ENCODE results near the gene ANKRD33B. TPM values are rescaled to one million over a fixed set of nuclear protein-coding genes. Genes with fewer than 3 reads are reported as not detected.

Gene ANKRD33B
- total RNA-seq, 1 donor from 2014 or later, result 0.84 TPM

DNA sequence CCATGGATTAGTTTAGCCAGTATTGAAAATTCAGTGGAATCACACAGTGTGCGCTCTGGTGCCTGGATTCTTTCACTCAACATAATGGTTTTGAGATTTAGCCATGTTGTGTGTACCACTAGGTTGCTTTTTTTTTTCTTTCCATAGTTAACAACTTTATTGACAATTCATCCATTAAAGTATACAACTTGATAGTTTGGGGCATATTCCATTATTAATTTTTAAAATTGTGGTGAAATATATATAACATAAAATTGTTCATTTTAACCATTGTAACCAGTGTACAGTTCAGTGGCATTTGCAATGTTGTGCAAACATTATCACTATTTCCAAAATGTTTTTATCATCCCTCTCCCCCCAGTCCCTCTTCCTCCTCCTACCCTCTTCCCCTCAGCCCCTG lies 35.2 kb downstream of the ANKRD33B start:
- no peaks in the 10 kb centered on the region for H3K36me3 Mint-ChIP-seq (ENCODE audit: low read depth)
- H3K27ac Mint-ChIP-seq (ENCODE audit: unreplicated experiment), result no peak overlapping the region
- H3K4me1 Mint-ChIP-seq, result no peaks in the 10 kb centered on the region
- peaks cover 68% of the 10 kb centered on the region for H3K27me3 Mint-ChIP-seq (ENCODE audit: low read depth)
- H3K9me3 Mint-ChIP-seq, result peaks cover 2% of the 10 kb centered on the region
- no peak for DNase-seq (ENCODE audit: low read depth, low spot score)
- TF ChIP-seq, protein P1, sequence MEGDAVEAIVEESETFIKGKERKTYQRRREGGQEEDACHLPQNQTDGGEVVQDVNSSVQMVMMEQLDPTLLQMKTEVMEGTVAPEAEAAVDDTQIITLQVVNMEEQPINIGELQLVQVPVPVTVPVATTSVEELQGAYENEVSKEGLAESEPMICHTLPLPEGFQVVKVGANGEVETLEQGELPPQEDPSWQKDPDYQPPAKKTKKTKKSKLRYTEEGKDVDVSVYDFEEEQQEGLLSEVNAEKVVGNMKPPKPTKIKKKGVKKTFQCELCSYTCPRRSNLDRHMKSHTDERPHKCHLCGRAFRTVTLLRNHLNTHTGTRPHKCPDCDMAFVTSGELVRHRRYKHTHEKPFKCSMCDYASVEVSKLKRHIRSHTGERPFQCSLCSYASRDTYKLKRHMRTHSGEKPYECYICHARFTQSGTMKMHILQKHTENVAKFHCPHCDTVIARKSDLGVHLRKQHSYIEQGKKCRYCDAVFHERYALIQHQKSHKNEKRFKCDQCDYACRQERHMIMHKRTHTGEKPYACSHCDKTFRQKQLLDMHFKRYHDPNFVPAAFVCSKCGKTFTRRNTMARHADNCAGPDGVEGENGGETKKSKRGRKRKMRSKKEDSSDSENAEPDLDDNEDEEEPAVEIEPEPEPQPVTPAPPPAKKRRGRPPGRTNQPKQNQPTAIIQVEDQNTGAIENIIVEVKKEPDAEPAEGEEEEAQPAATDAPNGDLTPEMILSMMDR (conservative IDR thresholded peaks at IDR 0.05), result no peak
- no peak overlapping the region for H3K4me3 Mint-ChIP-seq

DNA sequence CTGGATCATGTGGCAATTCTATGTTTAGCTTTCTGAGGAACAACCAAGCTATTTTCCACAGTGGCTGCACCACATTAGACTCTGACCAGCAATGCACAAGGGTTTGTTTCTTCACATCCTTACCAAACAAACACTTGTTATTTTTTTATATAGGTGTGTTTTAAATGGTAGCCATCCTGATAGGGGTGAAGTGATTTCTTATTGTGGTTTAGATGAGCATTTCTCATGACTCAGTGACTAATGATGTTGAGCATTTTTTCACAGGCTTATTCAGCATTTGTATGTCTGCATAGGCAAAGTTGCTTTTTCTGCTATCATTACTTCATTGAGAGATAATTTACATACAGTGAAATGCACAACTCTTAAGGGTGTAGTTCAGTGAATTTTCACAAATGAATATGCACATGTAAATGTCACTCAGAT lies 36.0 kb downstream of the ANKRD33B start:
- DNase-seq (ENCODE audit: low read depth, low spot score), result no peak
- peaks cover 2% of the 10 kb centered on the region for H3K9me3 Mint-ChIP-seq
- peaks cover 64% of the 10 kb centered on the region for H3K27me3 Mint-ChIP-seq (ENCODE audit: low read depth)
- H3K36me3 Mint-ChIP-seq (ENCODE audit: low read depth), result no peaks in the 10 kb centered on the region
- no peak overlapping the region for H3K27ac Mint-ChIP-seq (ENCODE audit: unreplicated experiment)
- no peak overlapping the region for H3K4me3 Mint-ChIP-seq
- H3K4me1 Mint-ChIP-seq, result no peaks in the 10 kb centered on the region
- TF ChIP-seq, protein P1 (conservative IDR thresholded peaks at IDR 0.05), result no peak

DNA sequence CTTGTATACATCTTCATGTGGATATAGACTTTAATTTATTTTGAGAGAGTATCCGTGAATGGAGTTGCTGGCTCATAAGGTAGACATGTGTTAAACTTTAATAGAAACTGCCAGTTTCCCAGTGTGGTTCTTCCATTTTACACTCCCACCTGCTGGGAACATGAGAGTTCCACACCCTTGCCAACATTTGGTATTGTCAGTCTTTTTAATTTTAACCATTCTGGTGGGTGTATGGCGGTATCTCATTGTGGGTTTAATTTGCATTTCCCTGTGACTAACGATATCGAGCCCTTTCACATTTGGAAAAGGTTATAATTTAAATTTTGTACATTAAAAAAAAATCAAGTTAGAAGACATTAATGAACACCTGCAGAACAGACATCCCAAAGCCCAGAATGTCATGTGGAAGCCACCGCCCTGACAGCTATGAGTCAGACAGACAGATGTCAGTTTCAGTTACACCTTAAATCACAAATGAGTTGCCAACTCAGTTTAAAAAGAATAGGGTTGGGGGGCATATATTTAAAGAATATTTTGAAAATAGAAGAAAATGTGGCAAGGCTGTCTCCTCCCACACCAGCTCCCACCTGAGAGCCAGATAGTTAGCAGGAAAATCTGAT lies 36.9 kb downstream of the ANKRD33B start:
- H3K27ac Mint-ChIP-seq (ENCODE audit: unreplicated experiment), result no peak overlapping the region
- no peaks in the 10 kb centered on the region for H3K36me3 Mint-ChIP-seq (ENCODE audit: low read depth)
- TF ChIP-seq, protein P1 (conservative IDR thresholded peaks at IDR 0.05), result no peak
- H3K4me1 Mint-ChIP-seq, result peaks cover under 1% of the 10 kb centered on the region
- DNase-seq (ENCODE audit: low read depth, low spot score), result no peak
- peaks cover 2% of the 10 kb centered on the region for H3K9me3 Mint-ChIP-seq
- H3K4me3 Mint-ChIP-seq, result no peak overlapping the region
- H3K27me3 Mint-ChIP-seq (ENCODE audit: low read depth), result peaks cover 61% of the 10 kb centered on the region

DNA sequence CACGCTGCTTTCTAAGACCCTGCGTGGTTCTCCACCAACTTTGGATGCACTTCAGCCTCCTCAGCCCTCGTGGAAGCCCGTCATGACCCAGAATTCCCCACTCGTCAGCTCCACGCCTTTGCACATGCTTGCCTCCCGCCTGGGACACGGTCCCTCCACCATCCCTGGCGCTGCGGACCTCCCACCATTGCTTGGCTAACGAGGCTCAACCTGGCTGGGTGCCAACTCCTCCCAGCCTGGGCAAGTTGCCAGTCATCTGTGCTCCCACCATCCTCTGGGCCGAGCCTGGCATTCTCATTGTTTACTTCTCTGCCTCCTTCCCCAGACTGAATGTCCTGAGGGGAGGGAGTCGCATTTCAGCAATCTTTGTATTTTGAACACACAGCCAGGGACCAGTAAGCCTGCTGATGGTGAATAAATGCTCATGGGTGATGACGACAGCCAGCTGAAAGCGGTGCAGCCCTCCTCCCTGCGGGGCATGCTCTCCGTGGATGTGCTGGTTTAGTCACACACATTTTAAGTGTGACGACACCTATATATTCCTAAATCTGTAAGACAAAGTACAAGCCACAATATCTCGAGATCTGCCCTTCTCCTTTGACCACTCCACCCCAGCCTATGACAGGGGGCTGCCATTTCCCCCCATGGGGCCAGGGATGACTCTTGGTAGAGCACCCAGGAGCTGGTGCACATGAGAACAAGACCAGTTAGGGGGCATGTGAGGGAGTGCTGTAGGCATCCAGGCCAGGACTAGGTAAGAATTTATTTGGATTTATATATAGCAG lies 37.6 kb downstream of the ANKRD33B start:
- Mint-ChIP-seq H3K4me3 (no peak overlapping the region), H3K27ac (ENCODE audit: unreplicated experiment) (no peak overlapping the region), H3K36me3 (ENCODE audit: low read depth) (no peaks in the 10 kb centered on the region), H3K4me1 (peaks cover 5% of the 10 kb centered on the region), H3K9me3 (peaks cover 2% of the 10 kb centered on the region), H3K27me3 (ENCODE audit: low read depth) (peaks cover 57% of the 10 kb centered on the region)
- DNase-seq (ENCODE audit: low read depth, low spot score), result no peak
- TF ChIP-seq, protein P1 (conservative IDR thresholded peaks at IDR 0.05), result no peak

DNA sequence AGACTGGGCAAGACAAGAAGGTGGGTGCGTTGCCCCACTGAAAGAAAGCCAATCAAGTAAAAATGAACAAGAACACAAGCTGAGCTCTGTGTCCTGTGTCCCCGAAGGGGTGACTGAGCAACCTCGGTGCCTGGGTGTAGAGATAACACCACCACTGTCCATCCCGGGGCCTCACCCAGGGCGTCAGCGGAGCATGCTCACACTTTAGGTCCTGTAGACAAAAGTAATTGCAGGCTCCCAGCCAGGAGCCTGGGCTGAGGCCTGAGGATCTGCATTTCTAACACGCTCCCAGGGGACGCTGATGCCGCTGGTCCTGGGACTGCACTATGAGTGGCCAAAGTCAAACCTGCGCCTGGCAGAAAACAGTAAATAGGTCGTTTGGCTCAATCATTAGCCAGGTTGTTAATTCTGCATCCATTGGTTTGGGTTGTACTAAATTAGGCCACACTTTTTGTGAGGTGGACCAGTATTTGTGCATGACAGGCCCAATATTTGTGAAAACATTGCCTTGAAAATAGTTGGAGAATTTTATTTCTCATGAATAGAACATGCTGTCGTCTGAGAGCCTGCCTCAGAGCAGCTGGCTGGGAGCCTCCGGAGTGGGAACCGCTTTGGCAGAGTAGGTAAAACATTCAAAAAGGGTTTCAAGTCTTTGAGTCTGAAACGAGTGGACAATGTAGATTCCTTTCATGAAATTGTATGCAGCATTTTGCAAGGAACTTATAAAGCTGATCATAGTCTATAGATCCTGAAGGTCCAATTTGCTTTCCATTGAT lies 38.3 kb downstream of the ANKRD33B start:
- TF ChIP-seq, protein P1 (conservative IDR thresholded peaks at IDR 0.05), result no peak
- H3K36me3 Mint-ChIP-seq (ENCODE audit: low read depth), result no peaks in the 10 kb centered on the region
- no peak overlapping the region for H3K27ac Mint-ChIP-seq (ENCODE audit: unreplicated experiment)
- H3K27me3 Mint-ChIP-seq (ENCODE audit: low read depth), result peaks cover 50% of the 10 kb centered on the region
- H3K9me3 Mint-ChIP-seq, result peaks cover 2% of the 10 kb centered on the region
- no peak overlapping the region for H3K4me3 Mint-ChIP-seq
- DNase-seq (ENCODE audit: low read depth, low spot score), result no peak
- peaks cover 10% of the 10 kb centered on the region for H3K4me1 Mint-ChIP-seq

Measured in neural crest cell (in vitro differentiated cells).